ELF-1 (cell line): Measurements from ENCODE around the gene PPP1R15A.
A peak's percentile ranks its signal among the peaks of the same experiment; 100 is the strongest.
"Not testable (repeated sequence)": the region's sequence is repeated elsewhere in the genome, so short reads cannot be mapped to it uniquely, and the experiment has no call there.

Experiments
- DNase-seq: peaks from one replicate; pipeline ENCODE4 v3.0.0-alpha.2; 2016; ENCODE audit warnings: low read depth, low spot score

PPP1R15A gene

DNA sequence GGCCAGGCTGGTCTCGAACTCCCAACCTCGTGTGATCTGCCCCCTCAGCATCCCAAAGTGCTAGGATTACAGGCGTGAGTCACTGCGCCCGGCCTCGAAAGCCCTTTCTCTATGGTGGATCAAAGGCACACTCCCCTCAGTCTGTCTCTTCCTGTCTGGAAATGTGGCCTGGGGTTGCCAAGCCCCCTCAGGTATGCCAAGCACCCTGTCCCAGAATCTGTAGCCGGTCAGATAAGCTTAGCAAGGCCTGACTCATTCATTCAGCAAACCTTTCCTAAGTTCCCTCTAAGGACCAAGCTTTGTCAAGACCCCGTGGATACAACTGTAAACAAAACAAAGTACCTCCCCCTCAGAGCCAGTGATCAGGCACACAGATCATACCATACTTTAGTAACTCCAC is 42.0 kb downstream of the PPP1R15A start:
- peak; percentile 66 for DNase-seq

DNA sequence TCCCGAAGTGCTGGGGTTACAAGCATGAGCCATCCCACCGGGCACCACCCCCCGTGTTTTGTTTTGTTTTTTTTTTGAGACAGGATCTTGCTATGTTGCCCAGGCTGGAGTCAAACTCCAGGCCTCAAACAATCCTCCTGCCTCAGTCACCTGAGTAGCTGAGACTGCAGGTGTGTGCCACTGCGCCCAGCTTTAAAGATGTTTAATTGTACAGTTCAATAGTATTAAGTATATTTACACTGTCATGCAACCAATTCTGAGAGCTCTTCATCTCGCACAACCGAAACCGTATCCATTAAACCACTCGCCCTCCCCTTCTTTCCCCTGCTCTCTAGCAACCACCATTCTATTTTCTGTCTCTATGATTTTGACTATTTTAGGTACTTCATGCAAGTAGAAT is 43.5 kb downstream of the PPP1R15A start:
- no peak for DNase-seq

DNA sequence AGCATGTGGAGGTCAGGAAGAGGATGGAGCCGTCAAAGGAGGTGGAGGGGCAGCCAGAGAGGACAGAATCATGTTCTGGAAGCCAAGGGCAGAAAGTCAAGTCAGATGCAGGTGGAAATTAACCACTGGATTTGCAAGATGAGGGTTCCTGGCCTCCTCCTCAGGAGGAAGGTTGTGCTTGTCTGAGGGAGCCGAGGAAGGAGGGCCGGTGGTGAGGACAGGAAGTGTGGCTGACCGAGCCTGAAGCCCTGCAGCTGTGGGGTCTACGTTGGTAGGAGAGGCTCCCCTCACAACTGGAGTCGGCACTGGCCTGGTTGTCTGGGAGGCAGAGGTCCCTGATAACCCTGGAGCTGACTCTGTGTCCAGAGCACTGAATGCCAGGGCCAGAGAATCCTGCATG is 45.9 kb downstream of the PPP1R15A start:
- DNase-seq, result no peak

GRCh38 chr19:48918801-48919247 is 46.6 kb downstream of the PPP1R15A start:
- peak; percentile 67 for DNase-seq

DNA sequence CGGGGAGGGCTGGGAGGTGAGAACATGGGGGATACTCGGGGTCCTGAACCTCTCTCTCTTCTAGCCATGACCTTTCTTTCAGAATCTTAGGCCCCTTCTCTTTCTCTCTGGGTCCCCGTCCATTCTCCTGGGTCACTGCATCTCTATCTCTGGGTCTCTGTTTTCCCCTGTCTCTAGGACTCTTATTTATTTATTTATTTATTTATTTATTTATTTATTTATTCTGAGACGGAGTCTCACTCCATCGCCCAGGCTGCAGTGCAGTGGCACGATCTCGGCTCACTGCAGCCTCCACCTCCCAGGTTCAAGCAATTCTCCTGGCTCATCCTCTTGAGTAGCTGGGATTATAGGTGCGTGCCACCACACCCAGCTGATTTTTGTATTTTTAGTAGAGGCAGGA is 47.0 kb downstream of the PPP1R15A start:
- not testable (repeated sequence) for DNase-seq

- DNase-seq, result no peak
Measured at GRCh38 chr19:48920949-48921348, 48.7 kb downstream of the PPP1R15A start.

- DNase-seq, result no peak
Measured at GRCh38 chr19:48921721-48922500, 49.7 kb downstream of the PPP1R15A start.

DNA sequence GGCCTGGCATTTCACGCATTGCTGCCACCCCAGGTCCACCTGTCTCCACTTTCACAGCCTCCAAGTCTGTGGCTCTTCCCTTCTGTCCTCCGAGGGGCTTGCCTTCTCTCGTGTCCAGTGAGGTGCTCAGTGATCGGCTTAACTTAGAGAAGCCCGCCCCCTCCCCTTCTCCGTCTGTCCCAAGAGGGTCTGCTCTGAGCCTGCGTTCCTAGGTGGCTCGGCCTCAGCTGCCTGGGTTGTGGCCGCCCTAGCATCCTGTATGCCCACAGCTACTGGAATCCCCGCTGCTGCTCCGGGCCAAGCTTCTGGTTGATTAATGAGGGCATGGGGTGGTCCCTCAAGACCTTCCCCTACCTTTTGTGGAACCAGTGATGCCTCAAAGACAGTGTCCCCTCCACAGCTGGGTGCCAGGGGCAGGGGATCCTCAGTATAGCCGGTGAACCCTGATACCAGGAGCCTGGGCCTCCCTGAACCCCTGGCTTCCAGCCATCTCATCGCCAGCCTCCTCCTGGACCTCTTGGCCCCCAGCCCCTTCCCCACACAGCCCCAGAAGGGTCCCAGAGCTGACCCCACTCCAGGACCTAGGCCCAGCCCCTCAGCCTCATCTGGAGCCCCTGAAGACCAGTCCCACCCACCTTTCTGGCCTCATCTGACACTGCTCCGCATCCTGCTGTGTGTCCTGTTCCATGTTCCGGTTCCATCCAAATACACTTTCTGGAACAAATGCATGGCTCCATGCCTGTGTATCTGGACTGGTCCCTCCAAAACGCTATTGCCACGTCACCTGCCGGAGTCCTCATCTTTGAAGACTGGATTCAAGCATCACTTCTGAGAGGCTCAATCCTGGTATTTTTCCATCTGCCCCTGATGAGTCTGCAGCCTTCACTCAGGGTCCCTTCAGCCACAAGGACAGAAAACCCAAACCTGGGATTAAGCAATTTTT is 50.6 kb downstream of the PPP1R15A start:
- no peak for DNase-seq

GRCh38 chr19:48925240-48925843 is 53.1 kb downstream of the PPP1R15A start:
- no peak for DNase-seq
